K562 (cell line): ENCODE data around the gene GATA2. TPM values are rescaled to one million over a fixed set of nuclear protein-coding genes. Genes with fewer than 3 reads are reported as not detected.

Experiments
- CC2D1A ChIP-seq: fragments of 450-650 bp; IDR thresholded peaks from 2 replicates; pipeline ENCODE4 v1.6.1; 2017; ENCODE audit warnings: mild to moderate bottlenecking
- EGR1 ChIP-seq: fragments of 450-650 bp; conservative IDR thresholded peaks from 2 replicates; pipeline ENCODE4 v1.6.1; 2017; ENCODE audit warnings: mild to moderate bottlenecking
- ETV6 ChIP-seq, 3 experiments: fragments of 150-350 bp in 1 of 3; sonication (generic) in 1 of 3; formaldehyde crosslinking in 1 of 3; IDR thresholded peaks; 2 replicates each; pipeline versions ENCODE4 v1.6.1 to v1.8.0; 2014 to 2022; ENCODE audit warnings: borderline replicate concordance in 2 of 3, low read depth in 2 of 3, antibody characterized with exemption in 1 of 3, low read length in 1 of 3, mild to moderate bottlenecking in 1 of 3, missing genetic modification reagents in 1 of 3
- FOXP1 ChIP-seq: sonication (generic); formaldehyde crosslinking; IDR thresholded peaks from 2 replicates; pipeline ENCODE4 v1.8.0; 2022; ENCODE audit warnings: mild to moderate bottlenecking, missing genetic modification reagents
- GATAD2B ChIP-seq: fragments of 450-650 bp; IDR thresholded peaks from 2 replicates; pipeline ENCODE4 v1.6.1; 2017; ENCODE audit warnings: mild to moderate bottlenecking, borderline replicate concordance
- MBD2 ChIP-seq: sonication (generic); IDR thresholded peaks from 2 replicates; pipeline ENCODE4 v1.6.1; 2016; ENCODE audit warnings: low read depth, borderline replicate concordance
- MYC ChIP-seq, 2 experiments: fragments of 250-450 bp in 1 of 2; sonication (Bioruptor Pico) in 1 of 2; IDR thresholded peaks; 2 replicates each; pipeline versions ENCODE4 v1.5.1 to v1.6.1; 2012 to 2021; ENCODE audit warnings: low read depth in 2 of 2, borderline replicate concordance in 1 of 2, improper control_type of control experiment in 1 of 2, low read length in 1 of 2, mild to moderate bottlenecking in 1 of 2, moderate library complexity in 1 of 2
- NR2C2 ChIP-seq, 2 experiments: fragments of 200-800 bp in 1 of 2; sonication (Bioruptor generic) in 1 of 2; sonication (generic) in 1 of 2; formaldehyde crosslinking in 1 of 2; IDR thresholded peaks; 2 replicates each; pipeline versions ENCODE4 v1.6.1 to v1.8.0; 2016 to 2022; ENCODE audit warnings: mild to moderate bottlenecking in 1 of 2, missing compliant biosample characterization in 1 of 2, missing genetic modification characterization in 1 of 2, missing genetic modification reagents in 1 of 2
- OTX1 ChIP-seq: fragments of 450-650 bp; formaldehyde crosslinking; IDR thresholded peaks from 2 replicates; pipeline ENCODE4 v1.4.0; 2022; ENCODE audit warnings: mild to moderate bottlenecking
- SMARCE1 ChIP-seq: fragments of 450-650 bp; IDR thresholded peaks from 2 replicates; pipeline ENCODE4 v1.7.1; 2016; ENCODE audit warnings: mild to moderate bottlenecking
- ZNF431 ChIP-seq: sonication (generic); formaldehyde crosslinking; IDR thresholded peaks from 2 replicates; pipeline ENCODE4 v1.8.0; 2022; ENCODE audit warnings: mild to moderate bottlenecking, missing genetic modification reagents
- ZNF584 ChIP-seq: fragments of 200-800 bp; sonication (Bioruptor generic); IDR thresholded peaks from 2 replicates; pipeline ENCODE4 v1.6.1; 2016; ENCODE audit warnings: low read depth, mild to moderate bottlenecking, missing genetic modification characterization, missing compliant biosample characterization
- polyA plus RNA-seq, 8 experiments: library from polyadenylated mRNA; depleted of rRNA in 4 of 8; stranded (reverse) in 5 of 8; unstranded in 3 of 8; fragments of >200 nt; fragmentation: Nextera tagmentation in 2 of 8; fragmentation: Illumina TruSeq in 1 of 8; extraction: Ambion mirVana in 2 of 8; extraction: Trizol in 1 of 8; gene quantifications; 2 replicates each; pipeline versions ENCODE4 v1.2.1 to v1.2.3, GENCODE V29; 2011 to 2014; ENCODE audit warnings: inconsistent platforms in 1 of 8, missing spikeins in 1 of 8
- total RNA-seq, 7 experiments: library from RNA; depleted of rRNA in 6 of 7; stranded (reverse); fragments of >200 nt in 6 of 7; fragmentation: Illumina TruSeq in 2 of 7; extraction: Trizol in 2 of 7; gene quantifications; 2 replicates each; pipeline versions ENCODE4 v1.2.1 to v1.2.3, GENCODE V29; 2011 to 2021; ENCODE audit warnings: low replicate concordance in 1 of 7
- TF ChIP-seq, protein P1 (sequence below): sonication (generic); formaldehyde crosslinking; IDR thresholded peaks from 2 replicates; pipeline ENCODE4 v1.8.1; 2023; ENCODE audit warnings: mild to moderate bottlenecking, missing genetic modification reagents
- TF ChIP-seq, protein P2 (sequence below): fragments of 450-650 bp; IDR thresholded peaks from 2 replicates; pipeline ENCODE4 v1.6.1; 2016; ENCODE audit warnings: low read depth, mild to moderate bottlenecking, moderate library complexity
- TF ChIP-seq, protein P3 (sequence below), 2 experiments: fragments of 200-800 bp in 1 of 2; sonication (Bioruptor generic) in 1 of 2; sonication (generic) in 1 of 2; formaldehyde crosslinking in 1 of 2; IDR thresholded peaks in 1 of 2; conservative IDR thresholded peaks in 1 of 2; 2 replicates each; pipeline versions ENCODE4 v1.5.0 to v1.6.1; 2016 to 2020; ENCODE audit warnings: missing compliant biosample characterization in 1 of 2, missing genetic modification characterization in 1 of 2, missing genetic modification reagents in 1 of 2
- TF ChIP-seq, protein P4 (sequence below): sonication (generic); formaldehyde crosslinking; IDR thresholded peaks from 2 replicates; pipeline ENCODE4 v1.8.1; 2023; ENCODE audit warnings: mild to moderate bottlenecking, missing genetic modification reagents
- TF ChIP-seq, protein P5 (sequence below): sonication (generic); formaldehyde crosslinking; IDR thresholded peaks from 2 replicates; pipeline ENCODE4 v1.8.0; 2023; ENCODE audit warnings: mild to moderate bottlenecking, missing genetic modification reagents

The GATA2 gene
- total and polyA plus RNA-seq, 9 of the 15 experiments (the other 6 are each of a cell fraction or from before 2014, with no cell fraction given) = 8.5 to 218 (median 50.8) TPM

DNA sequence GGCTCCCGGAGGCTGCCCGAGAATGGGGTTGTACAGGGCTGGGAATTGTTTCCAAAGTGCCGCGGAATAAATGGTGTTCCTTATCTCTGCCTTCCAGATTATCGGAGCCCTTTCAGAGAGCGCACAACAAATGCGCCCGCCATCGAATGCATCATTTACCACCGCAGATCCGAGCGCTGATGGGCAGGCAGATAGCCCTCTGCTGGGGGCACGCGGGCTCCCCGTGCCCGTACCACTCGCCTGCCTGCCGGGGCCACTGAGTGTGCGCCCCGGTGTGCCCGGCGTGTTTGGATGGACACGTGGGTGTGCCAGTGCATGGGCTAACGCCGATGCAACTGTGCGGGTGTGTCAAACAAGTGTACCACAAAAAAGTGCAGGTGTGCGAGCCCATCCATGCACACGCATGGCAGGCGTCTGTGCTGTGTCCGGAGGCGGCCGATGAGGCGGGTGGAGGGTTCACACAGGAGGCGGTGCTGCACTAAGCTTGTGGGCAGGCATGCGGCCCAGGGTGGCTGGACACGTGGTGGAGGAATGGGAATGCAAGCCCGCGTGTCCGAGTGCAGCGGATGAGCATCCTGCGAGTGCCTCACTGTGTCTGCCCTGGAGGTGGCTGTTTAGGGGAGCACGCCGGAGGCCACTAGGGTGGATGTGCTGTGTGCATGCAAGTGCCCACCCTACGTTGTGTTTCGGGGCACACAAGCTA lies 3.8 kb upstream of the GATA2 start (continued):
- peak; percentile 27; the same call in 1 of the 2 replicates for TF ChIP-seq EGR1
- TF ChIP-seq, protein P1, sequence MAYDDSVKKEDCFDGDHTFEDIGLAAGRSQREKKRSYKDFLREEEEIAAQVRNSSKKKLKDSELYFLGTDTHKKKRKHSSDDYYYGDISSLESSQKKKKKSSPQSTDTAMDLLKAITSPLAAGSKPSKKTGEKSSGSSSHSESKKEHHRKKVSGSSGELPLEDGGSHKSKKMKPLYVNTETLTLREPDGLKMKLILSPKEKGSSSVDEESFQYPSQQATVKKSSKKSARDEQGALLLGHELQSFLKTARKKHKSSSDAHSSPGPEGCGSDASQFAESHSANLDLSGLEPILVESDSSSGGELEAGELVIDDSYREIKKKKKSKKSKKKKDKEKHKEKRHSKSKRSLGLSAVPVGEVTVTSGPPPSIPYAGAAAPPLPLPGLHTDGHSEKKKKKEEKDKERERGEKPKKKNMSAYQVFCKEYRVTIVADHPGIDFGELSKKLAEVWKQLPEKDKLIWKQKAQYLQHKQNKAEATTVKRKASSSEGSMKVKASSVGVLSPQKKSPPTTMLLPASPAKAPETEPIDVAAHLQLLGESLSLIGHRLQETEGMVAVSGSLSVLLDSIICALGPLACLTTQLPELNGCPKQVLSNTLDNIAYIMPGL (CRISPR knock-in tag) = no peak
- TF ChIP-seq, protein P2, sequence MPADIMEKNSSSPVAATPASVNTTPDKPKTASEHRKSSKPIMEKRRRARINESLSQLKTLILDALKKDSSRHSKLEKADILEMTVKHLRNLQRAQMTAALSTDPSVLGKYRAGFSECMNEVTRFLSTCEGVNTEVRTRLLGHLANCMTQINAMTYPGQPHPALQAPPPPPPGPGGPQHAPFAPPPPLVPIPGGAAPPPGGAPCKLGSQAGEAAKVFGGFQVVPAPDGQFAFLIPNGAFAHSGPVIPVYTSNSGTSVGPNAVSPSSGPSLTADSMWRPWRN = peak; percentile 29; the same call in 1 of the 2 replicates
- TF ChIP-seq MYC (IDR thresholded peaks at IDR 0.05; ENCODE audit: low read depth, low read length) = 0 out of 2 replicates have a peak, but pooled peaks have one; percentile 50
- peak; percentile 91; the same call in 1 of the 2 replicates for TF ChIP-seq MYC (CRISPR knock-in tag; IDR thresholded peaks at IDR 0.05; ENCODE audit: borderline replicate concordance, low read depth)
- no peak for TF ChIP-seq CC2D1A
- TF ChIP-seq, protein P3, sequence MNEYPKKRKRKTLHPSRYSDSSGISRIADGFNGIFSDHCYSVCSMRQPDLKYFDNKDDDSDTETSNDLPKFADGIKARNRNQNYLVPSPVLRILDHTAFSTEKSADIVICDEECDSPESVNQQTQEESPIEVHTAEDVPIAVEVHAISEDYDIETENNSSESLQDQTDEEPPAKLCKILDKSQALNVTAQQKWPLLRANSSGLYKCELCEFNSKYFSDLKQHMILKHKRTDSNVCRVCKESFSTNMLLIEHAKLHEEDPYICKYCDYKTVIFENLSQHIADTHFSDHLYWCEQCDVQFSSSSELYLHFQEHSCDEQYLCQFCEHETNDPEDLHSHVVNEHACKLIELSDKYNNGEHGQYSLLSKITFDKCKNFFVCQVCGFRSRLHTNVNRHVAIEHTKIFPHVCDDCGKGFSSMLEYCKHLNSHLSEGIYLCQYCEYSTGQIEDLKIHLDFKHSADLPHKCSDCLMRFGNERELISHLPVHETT (CRISPR knock-in tag; conservative IDR thresholded peaks at IDR 0.05 in 1 of 2, IDR thresholded peaks at IDR 0.05 in 1 of 2) = no peak
- TF ChIP-seq OTX1 (CRISPR knock-in tag) = 0 out of 2 replicates have a peak, but pooled peaks have one; percentile 5
- TF ChIP-seq ZNF431 (CRISPR knock-in tag) = peak; percentile 76; the same call in 1 of the 2 replicates
- peak; percentile 45; the same call in 1 of the 2 replicates for TF ChIP-seq SMARCE1
- peak; percentile 63; the same call in 1 of the 2 replicates for TF ChIP-seq NR2C2 (CRISPR knock-in tag; IDR thresholded peaks at IDR 0.05)
- no peak for TF ChIP-seq NR2C2 (tag; IDR thresholded peaks at IDR 0.05)
- TF ChIP-seq GATAD2B = 0 out of 2 replicates have a peak, but pooled peaks have one; percentile 39
- peak; percentile 81 for TF ChIP-seq FOXP1
- TF ChIP-seq, protein P4, sequence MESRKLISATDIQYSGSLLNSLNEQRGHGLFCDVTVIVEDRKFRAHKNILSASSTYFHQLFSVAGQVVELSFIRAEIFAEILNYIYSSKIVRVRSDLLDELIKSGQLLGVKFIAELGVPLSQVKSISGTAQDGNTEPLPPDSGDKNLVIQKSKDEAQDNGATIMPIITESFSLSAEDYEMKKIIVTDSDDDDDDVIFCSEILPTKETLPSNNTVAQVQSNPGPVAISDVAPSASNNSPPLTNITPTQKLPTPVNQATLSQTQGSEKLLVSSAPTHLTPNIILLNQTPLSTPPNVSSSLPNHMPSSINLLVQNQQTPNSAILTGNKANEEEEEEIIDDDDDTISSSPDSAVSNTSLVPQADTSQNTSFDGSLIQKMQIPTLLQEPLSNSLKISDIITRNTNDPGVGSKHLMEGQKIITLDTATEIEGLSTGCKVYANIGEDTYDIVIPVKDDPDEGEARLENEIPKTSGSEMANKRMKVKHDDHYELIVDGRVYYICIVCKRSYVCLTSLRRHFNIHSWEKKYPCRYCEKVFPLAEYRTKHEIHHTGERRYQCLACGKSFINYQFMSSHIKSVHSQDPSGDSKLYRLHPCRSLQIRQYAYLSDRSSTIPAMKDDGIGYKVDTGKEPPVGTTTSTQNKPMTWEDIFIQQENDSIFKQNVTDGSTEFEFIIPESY = peak; percentile 92
- TF ChIP-seq, protein P5, sequence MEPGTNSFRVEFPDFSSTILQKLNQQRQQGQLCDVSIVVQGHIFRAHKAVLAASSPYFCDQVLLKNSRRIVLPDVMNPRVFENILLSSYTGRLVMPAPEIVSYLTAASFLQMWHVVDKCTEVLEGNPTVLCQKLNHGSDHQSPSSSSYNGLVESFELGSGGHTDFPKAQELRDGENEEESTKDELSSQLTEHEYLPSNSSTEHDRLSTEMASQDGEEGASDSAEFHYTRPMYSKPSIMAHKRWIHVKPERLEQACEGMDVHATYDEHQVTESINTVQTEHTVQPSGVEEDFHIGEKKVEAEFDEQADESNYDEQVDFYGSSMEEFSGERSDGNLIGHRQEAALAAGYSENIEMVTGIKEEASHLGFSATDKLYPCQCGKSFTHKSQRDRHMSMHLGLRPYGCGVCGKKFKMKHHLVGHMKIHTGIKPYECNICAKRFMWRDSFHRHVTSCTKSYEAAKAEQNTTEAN (CRISPR knock-in tag) = peak; percentile 94
- TF ChIP-seq MBD2 = 0 out of 2 replicates have a peak, but pooled peaks have one; percentile 12
- no peak for TF ChIP-seq ETV6 (IDR thresholded peaks at IDR 0.05; ENCODE audit: borderline replicate concordance in 1 of 2, low read depth in 2 of 2, low read length in 1 of 2)
- peak; percentile 77; the same call in 1 of the 2 replicates for TF ChIP-seq ETV6 (CRISPR knock-in tag; IDR thresholded peaks at IDR 0.05; ENCODE audit: borderline replicate concordance)
- peak; percentile 76; the same call in 1 of the 2 replicates for TF ChIP-seq ZNF584
